B cell (primary cell): ENCODE results near the gene SLC4A3. TPM values are rescaled to one million over a fixed set of nuclear protein-coding genes. Genes with fewer than 3 reads are reported as not detected.

ENCODE experiments used
- ATAC-seq: fragments of 200-7000 bp; cut with Tn5 transposase; one replicate; pipeline ENCODE4 v1.10.0; 2021; ENCODE audit warnings: low read depth, mild to moderate bottlenecking, moderate number of reproducible peaks, moderate library complexity
- CTCF ChIA-PET: fragments of 350-600 bp; sonication (Branson Sonifier 250); formaldehyde crosslinking; loops from one replicate; lab custom pipeline; 2021; ENCODE audit warnings: antibody characterized with exemption, inconsistent platforms; lab: Charles Lee
- POLR2A ChIA-PET: fragments of 350-600 bp; sonication (Branson Sonifier 250); formaldehyde crosslinking; loops from one replicate; lab custom pipeline; 2021; ENCODE audit warnings: antibody characterized with exemption; lab: Charles Lee
- DNase-seq: peaks from one replicate; pipeline ENCODE4 v3.0.0; 2013
- H2AFZ ChIP-seq: 2 replicates; pipeline ENCODE4 v1.6.1; 2012; ENCODE audit warnings: mild to moderate bottlenecking, low read depth, low read length; ENCODE audit not compliant: insufficient read depth, poor library complexity, severe bottlenecking
- H3K27ac ChIP-seq, 2 donors: 1 replicate in 1 of 2; 2 replicates in 1 of 2; pipeline ENCODE4 v1.5.1; 2012 to 2013; ENCODE audit warnings: low read length in 2 of 2, mild to moderate bottlenecking in 2 of 2, moderate library complexity in 1 of 2
- H3K27me3 ChIP-seq, 4 experiments: fragments of 200-600 bp in 1 of 4; sonication (generic) in 1 of 4; replicated peaks in 1 of 4; 1 replicate in 2 of 4; 2 replicates in 2 of 4; pipeline versions ENCODE4 v1.6.1 to v1.7.0; 2013 to 2016; ENCODE audit warnings: low read length in 3 of 4, mild to moderate bottlenecking in 2 of 4, mixed read lengths in 1 of 4, moderate library complexity in 1 of 4; ENCODE audit not compliant: insufficient read depth in 4 of 4, control insufficient read depth in 3 of 4; ENCODE audit errors: control extremely low read depth in 1 of 4
- H3K36me3 ChIP-seq, 2 experiments: replicated peaks in 1 of 2; 1 replicate in 1 of 2; 2 replicates in 1 of 2; pipeline versions ENCODE4 v1.6.1 to v1.7.1; 2013; ENCODE audit warnings: low read length in 1 of 2; ENCODE audit not compliant: insufficient read depth in 2 of 2, control insufficient read depth in 1 of 2; ENCODE audit errors: control extremely low read depth in 1 of 2, extremely low read depth in 1 of 2
- H3K4me1 ChIP-seq, 2 donors: fragments of 200-600 bp in 1 of 2; sonication (generic) in 1 of 2; 1 replicate in 1 of 2; 2 replicates in 1 of 2; pipeline versions ENCODE4 v1.5.1 to v1.6.1; 2013 to 2017; ENCODE audit warnings: low read length in 2 of 2; ENCODE audit not compliant: control insufficient read depth in 2 of 2, insufficient read depth in 2 of 2
- H3K4me2 ChIP-seq: replicated peaks from 2 replicates; pipeline ENCODE3; 2012; ENCODE audit warnings: mild to moderate bottlenecking, low read depth, low read length; ENCODE audit not compliant: poor library complexity, severe bottlenecking
- H3K4me3 ChIP-seq, 5 experiments: fragments of 200-600 bp in 1 of 5; sonication (generic) in 1 of 5; 1 replicate in 3 of 5; 2 replicates in 2 of 5; pipeline versions ENCODE4 v1.5.1 to v1.7.0; 2011 to 2016; ENCODE audit warnings: low read length in 4 of 5, mild to moderate bottlenecking in 4 of 5, low read depth in 2 of 5, control low read depth in 1 of 5, moderate library complexity in 1 of 5; ENCODE audit not compliant: insufficient read depth in 1 of 5; ENCODE audit errors: control extremely low read depth in 1 of 5, extremely low read depth in 1 of 5
- H3K79me2 ChIP-seq: fragments of 200-600 bp; sonication (generic); one replicate; pipeline ENCODE4 v1.6.0; 2016; ENCODE audit warnings: low read length; ENCODE audit not compliant: control insufficient read depth, insufficient read depth
- H3K9ac ChIP-seq: fragments of 200-600 bp; sonication (generic); 2 replicates; pipeline ENCODE4 v1.6.1; 2017; ENCODE audit warnings: mild to moderate bottlenecking, low read length, moderate library complexity
- H3K9me3 ChIP-seq, 3 donors: one replicate each; pipeline versions ENCODE4 v1.6.1 to v1.7.1; 2013; ENCODE audit warnings: low read length in 2 of 3; ENCODE audit not compliant: control insufficient read depth in 2 of 3, insufficient read depth in 1 of 3; ENCODE audit errors: control extremely low read depth in 1 of 3
- H4K20me1 ChIP-seq: 2 replicates; pipeline ENCODE4 v1.6.0; 2012; ENCODE audit warnings: mild to moderate bottlenecking, low read length; ENCODE audit not compliant: insufficient read depth, control insufficient read depth, poor library complexity, severe bottlenecking
- H3K27ac Mint-ChIP-seq: one replicate; pipeline ENCODE4 v1.8.0; 2021; ENCODE audit warnings: mixed read lengths
- H3K27me3 Mint-ChIP-seq: one replicate; pipeline ENCODE4 v1.8.0; 2021; ENCODE audit warnings: mixed read lengths
- H3K4me1 Mint-ChIP-seq: one replicate; pipeline ENCODE4 v1.8.0; 2021; ENCODE audit warnings: mixed read lengths
- H3K4me3 Mint-ChIP-seq: one replicate; pipeline ENCODE4 v1.8.0; 2021; ENCODE audit warnings: mixed read lengths
- H3K9me3 Mint-ChIP-seq: one replicate; pipeline ENCODE4 v1.8.0; 2022; ENCODE audit warnings: mixed read lengths; ENCODE audit not compliant: insufficient read depth
- CTCF ChIP-seq: fragments of 200-600 bp; IDR thresholded peaks from one replicate; pipeline ENCODE4 v1.8.0; 2022; ENCODE audit warnings: antibody characterized with exemption, mild to moderate bottlenecking
- EZH2 ChIP-seq: IDR thresholded peaks from 2 replicates; pipeline ENCODE4 v1.6.1; 2012; ENCODE audit warnings: borderline replicate concordance, low read depth, mild to moderate bottlenecking, moderate library complexity, low read length; ENCODE audit not compliant: insufficient read depth, poor library complexity, severe bottlenecking
- WGBS: methylation state at CpG from one replicate; pipeline ENCODE4 v1.1.5; 2013; ENCODE audit warnings: missing lambda C conversion rate; ENCODE audit not compliant: insufficient coverage; 5-methylcytosine and 5-hydroxymethylcytosine counted together
- intact Hi-C: fragments of 100-400 bp; cut with micrococcal nuclease; formaldehyde crosslinking; loops from one replicate; pipeline ENCODE4 v1.10.0; 2022
- polyA plus RNA-seq: library from polyadenylated mRNA; depleted of rRNA; stranded (reverse); fragments of >200 nt; gene quantifications from 2 replicates; pipeline ENCODE4 v1.2.3, GENCODE V29; 2012
- total RNA-seq, 2 donors: library from RNA; stranded (reverse); fragments of 120-200 nt in 1 of 2; gene quantifications; 1 replicate in 1 of 2; 2 replicates in 1 of 2; pipeline versions ENCODE4 v1.2.3 to v1.2.4, GENCODE V29; 2013 to 2022

Gene SLC4A3
- total and polyA plus RNA-seq, 2 donors (not counting 1 experiment from before 2014, with no cell fraction given), result 0.16 TPM; not detected in 1

- peak; percentile 34 for ATAC-seq
- Histone ChIP-seq H3K4me3 (no peak overlapping the region), H3K36me3 (no peaks in the 10 kb centered on the region), H3K9ac (no peak overlapping the region), H3K27ac (no peak overlapping the region), H3K9me3 (peaks cover 0 to 6% (median 0%) of the 10 kb centered on the region in 3 donors), H3K27me3 (peaks cover 0 to 12% (median 2%) of the 10 kb centered on the region in 4 experiments), H2AFZ (no peak overlapping the region), H3K4me2 (no peak overlapping the region), H4K20me1 (no peaks in the 10 kb centered on the region), H3K4me1 (peaks cover 5 to 6% of the 10 kb centered on the region in 2 donors), H3K79me2 (no peaks in the 10 kb centered on the region)
- no peaks in the 10 kb centered on the region for H3K9me3 Mint-ChIP-seq
- peak; percentile 65 for DNase-seq
- H3K4me1 Mint-ChIP-seq, result peaks cover 8% of the 10 kb centered on the region
- CTCF ChIA-PET, result interaction anchor here (0.9 to 3.5 kb wide), 15 partner anchors 8 to 288 kb away, joined by 3 to 22 read pairs (median 4); partner anchors contain the start of genes CHPF and TMEM198
- POLR2A ChIA-PET, result no interaction called here
- H3K27ac Mint-ChIP-seq, result no peak overlapping the region
- H3K4me3 Mint-ChIP-seq, result no peak overlapping the region
- H3K27me3 Mint-ChIP-seq, result peaks cover 30% of the 10 kb centered on the region
- intact Hi-C loops, result no loop called here
- peak; percentile 86 for TF ChIP-seq CTCF
- TF ChIP-seq EZH2, result no peak
- WGBS, result 68% methylated on average over 9 of the region's 17 CpGs
These were observed 62.5 kb downstream of the SLC4A3 start for GRCh38 chr2:219689676-219690628.

- Histone ChIP-seq H3K36me3 (no peaks in the 10 kb centered on the region), H3K79me2 (no peaks in the 10 kb centered on the region), H4K20me1 (no peaks in the 10 kb centered on the region), H3K4me2 (no peak overlapping the region), H3K27me3 (peaks cover 0 to 10% (median 2%) of the 10 kb centered on the region in 4 experiments), H3K4me1 (no peaks in the 10 kb centered on the region), H3K9me3 (peaks cover 0 to 4% (median 0%) of the 10 kb centered on the region in 3 donors), H3K27ac (no peak overlapping the region), H3K9ac (no peak overlapping the region), H3K4me3 (no peak overlapping the region), H2AFZ (no peak overlapping the region)
- ChIA-PET CTCF (interaction anchor here (3.5 kb wide), 1 partner anchor 10 kb away, joined by 22 read pairs; no protein-coding TSS in a partner anchor), POLR2A (no interaction called here)
- Mint-ChIP-seq H3K27me3 (peaks cover 31% of the 10 kb centered on the region), H3K4me3 (no peak overlapping the region), H3K4me1 (no peaks in the 10 kb centered on the region), H3K27ac (no peak overlapping the region), H3K9me3 (no peaks in the 10 kb centered on the region)
- WGBS, result 91% methylated on average over 7 of the region's 10 CpGs
- TF ChIP-seq CTCF (no peak), EZH2 (no peak)
- DNase-seq, result no peak
- no peak for ATAC-seq
- intact Hi-C loops, result no loop called here
These were observed 64.1 kb downstream of the SLC4A3 start for GRCh38 chr2:219691571-219691970.
